KMS-11 (cell line): ENCODE results near the gene PAH.

Experiments used
- H2AFZ ChIP-seq: fragments of 200-600 bp; sonication (generic); 2 replicates; pipeline ENCODE4 v1.6.1; 2016; ENCODE audit warnings: antibody characterized with exemption, mixed run types, low read depth
- H3K27ac ChIP-seq: fragments of 200-600 bp; sonication (generic); 2 replicates; pipeline ENCODE4 v1.6.1; 2016; ENCODE audit warnings: mild to moderate bottlenecking, mixed run types
- H3K27me3 ChIP-seq: fragments of 200-600 bp; sonication (generic); 2 replicates; pipeline ENCODE4 v1.6.1; 2017; ENCODE audit warnings: mild to moderate bottlenecking, low read depth, mixed run types, moderate library complexity; ENCODE audit not compliant: insufficient read depth
- H3K36me3 ChIP-seq: fragments of 200-600 bp; sonication (generic); 2 replicates; pipeline ENCODE4 v1.6.1; 2017; ENCODE audit warnings: mild to moderate bottlenecking, mixed run types; ENCODE audit not compliant: insufficient read depth
- H3K4me1 ChIP-seq: fragments of 200-600 bp; sonication (generic); 2 replicates; pipeline ENCODE4 v1.6.1; 2016; ENCODE audit warnings: mild to moderate bottlenecking, low read depth, mixed run types; ENCODE audit not compliant: poor library complexity, severe bottlenecking
- H3K4me2 ChIP-seq: fragments of 200-600 bp; sonication (generic); 2 replicates; pipeline ENCODE4 v1.7.0; 2016; ENCODE audit warnings: mild to moderate bottlenecking, mixed run types
- H3K4me3 ChIP-seq: fragments of 200-600 bp; sonication (generic); IDR thresholded peaks from 2 replicates; pipeline ENCODE4 v1.6.1; 2017; ENCODE audit warnings: low read depth, low read length, mixed read lengths; ENCODE audit not compliant: insufficient read depth
- H3K79me2 ChIP-seq: fragments of 200-600 bp; sonication (generic); 2 replicates; pipeline ENCODE4 v1.6.1; 2016; ENCODE audit warnings: low read depth, mixed run types; ENCODE audit not compliant: insufficient read depth
- H3K9ac ChIP-seq: fragments of 200-600 bp; sonication (generic); 2 replicates; pipeline ENCODE4 v1.6.1; 2016; ENCODE audit warnings: mild to moderate bottlenecking, mixed run types
- H4K20me1 ChIP-seq: fragments of 200-600 bp; sonication (generic); 2 replicates; pipeline ENCODE4 v1.6.1; 2016; ENCODE audit warnings: mild to moderate bottlenecking, mixed run types; ENCODE audit not compliant: insufficient read depth
- CTCF ChIP-seq: fragments of 200-600 bp; sonication (generic); conservative IDR thresholded peaks from 2 replicates; pipeline ENCODE4 v1.6.1; 2017; ENCODE audit warnings: low read depth, mild to moderate bottlenecking, antibody characterized with exemption, low read length, moderate library complexity, mixed read lengths

The PAH gene

GRCh38 chr12:102816816-102817434, 100.1 kb downstream of the PAH start:
- TF ChIP-seq CTCF, result peak; percentile 66
- Histone ChIP-seq H2AFZ (no peak overlapping the region), H3K27me3 (no peaks in the 10 kb centered on the region), H3K9ac (no peak overlapping the region), H3K79me2 (no peaks in the 10 kb centered on the region), H3K36me3 (no peaks in the 10 kb centered on the region), H3K4me3 (no peak overlapping the region), H3K27ac (no peak overlapping the region), H3K4me2 (no peak overlapping the region), H3K4me1 (no peaks in the 10 kb centered on the region), H4K20me1 (no peaks in the 10 kb centered on the region)

GRCh38 chr12:102814691-102815367, 102.2 kb downstream of the PAH start:
- no peak overlapping the region for H3K27ac ChIP-seq
- H3K4me3 ChIP-seq, result no peak overlapping the region
- no peak overlapping the region for H3K9ac ChIP-seq
- no peak for TF ChIP-seq CTCF
- no peaks in the 10 kb centered on the region for H3K27me3 ChIP-seq
- no peaks in the 10 kb centered on the region for H3K4me1 ChIP-seq
- H3K4me2 ChIP-seq, result no peak overlapping the region
- H3K36me3 ChIP-seq, result no peaks in the 10 kb centered on the region
- no peaks in the 10 kb centered on the region for H3K79me2 ChIP-seq
- H2AFZ ChIP-seq, result no peak overlapping the region
- H4K20me1 ChIP-seq, result no peaks in the 10 kb centered on the region

- Histone ChIP-seq H3K79me2 (no peaks in the 10 kb centered on the region), H3K36me3 (no peaks in the 10 kb centered on the region), H3K4me1 (no peaks in the 10 kb centered on the region), H4K20me1 (no peaks in the 10 kb centered on the region), H3K27ac (no peak overlapping the region), H3K4me3 (no peak overlapping the region), H3K4me2 (no peak overlapping the region), H3K9ac (no peak overlapping the region), H2AFZ (no peak overlapping the region), H3K27me3 (no peaks in the 10 kb centered on the region)
- TF ChIP-seq CTCF, result no peak
Observed at GRCh38 chr12:102812344-102812743, 104.7 kb downstream of the PAH start.

GRCh38 chr12:102811110-102811737, 105.8 kb downstream of the PAH start:
- H3K4me1 ChIP-seq, result no peaks in the 10 kb centered on the region
- TF ChIP-seq CTCF, result peak; percentile 65
- no peaks in the 10 kb centered on the region for H3K79me2 ChIP-seq
- H4K20me1 ChIP-seq, result no peaks in the 10 kb centered on the region
- H3K27me3 ChIP-seq, result no peaks in the 10 kb centered on the region
- no peak overlapping the region for H3K4me2 ChIP-seq
- no peak overlapping the region for H2AFZ ChIP-seq
- no peak overlapping the region for H3K27ac ChIP-seq
- no peak overlapping the region for H3K4me3 ChIP-seq
- no peaks in the 10 kb centered on the region for H3K36me3 ChIP-seq
- H3K9ac ChIP-seq, result no peak overlapping the region
